Endothelial cell of umbilical vein (primary cell): ENCODE data around the gene FSTL4. TPM values are rescaled to one million over a fixed set of nuclear protein-coding genes. Genes with fewer than 3 reads are reported as not detected.

Source experiments
- BruUV-seq: library from RNA; stranded (reverse); fragments of 400-500 nt; replicated peaks from 2 replicates; lab custom pipeline; 2021; lab: Mats Ljungman, UMichigan
- CTCF ChIA-PET: fragments of 300-600, 350-600 bp; sonication (Branson Sonifier 250); formaldehyde crosslinking; loops from one replicate; lab custom pipeline; 2021; ENCODE audit warnings: antibody characterized with exemption, inconsistent platforms; lab: Charles Lee
- POLR2A ChIA-PET: fragments of 300-600, 350-600 bp; sonication (Branson Sonifier 250); formaldehyde crosslinking; loops from one replicate; lab custom pipeline; 2021; ENCODE audit warnings: antibody characterized with exemption, inconsistent platforms; lab: Charles Lee
- DNase-seq: peaks from one replicate; pipeline ENCODE4 v3.0.0-alpha.2; 2011; ENCODE audit warnings: low read depth, low spot score
- FAIRE-seq: peaks from 2 replicates; lab custom pipeline; 2011; peaks lifted over from hg19 to GRCh38; lab: Jason Lieb, UNC
- H2AFZ ChIP-seq: 2 replicates; pipeline ENCODE4 v1.6.0; 2012; ENCODE audit warnings: low read depth, low read length, control low read depth, inconsistent platforms
- H3K27ac ChIP-seq: 2 replicates; pipeline ENCODE4 v1.5.1; 2011; ENCODE audit warnings: low read depth, mild to moderate bottlenecking, control low read depth, low read length, moderate library complexity; ENCODE audit not compliant: insufficient read depth
- H3K27me3 ChIP-seq, 2 experiments: 2 replicates each; pipeline versions ENCODE4 v1.6.0 to v1.6.1; 2011; ENCODE audit warnings: low read length in 2 of 2, mixed read lengths in 1 of 2; ENCODE audit not compliant: control insufficient read depth in 2 of 2, insufficient read depth in 2 of 2
- H3K36me3 ChIP-seq, 2 experiments: 2 replicates in 1 of 2; 3 replicates in 1 of 2; pipeline ENCODE4 v1.5.1; 2011; ENCODE audit warnings: low read length in 2 of 2, mild to moderate bottlenecking in 1 of 2, moderate library complexity in 1 of 2; ENCODE audit not compliant: control insufficient read depth in 2 of 2, insufficient read depth in 2 of 2; ENCODE audit errors: extremely low read depth in 1 of 2
- H3K4me1 ChIP-seq: 3 replicates; pipeline ENCODE4 v1.5.1; 2011; ENCODE audit warnings: mild to moderate bottlenecking, low read length; ENCODE audit not compliant: control insufficient read depth, insufficient read depth; ENCODE audit errors: extremely low read depth
- H3K4me2 ChIP-seq: 2 replicates; pipeline ENCODE4 v1.6.1; 2011; ENCODE audit warnings: low read length, control low read depth, mixed read lengths; ENCODE audit not compliant: insufficient read depth
- H3K4me3 ChIP-seq, 3 experiments: fragments of 200-600 bp in 1 of 3; sonication (generic), shearing (Covaris generic) in 1 of 3; replicated peaks in 1 of 3; 2 replicates each; pipeline ENCODE4 v1.5.1; 2011 to 2016; ENCODE audit warnings: control low read depth in 3 of 3, low read length in 3 of 3, mild to moderate bottlenecking in 2 of 3, inconsistent platforms in 1 of 3, low read depth in 1 of 3, moderate library complexity in 1 of 3; ENCODE audit not compliant: insufficient read depth in 1 of 3
- H3K79me2 ChIP-seq: 2 replicates; pipeline ENCODE4 v1.6.0; 2012; ENCODE audit warnings: low read length, inconsistent platforms; ENCODE audit not compliant: control insufficient read depth, insufficient read depth
- H3K9ac ChIP-seq: replicated peaks from 2 replicates; pipeline ENCODE3; 2011; ENCODE audit warnings: low read length, control low read depth; ENCODE audit not compliant: insufficient read depth; ENCODE audit errors: extremely low read depth
- H3K9me1 ChIP-seq: replicated peaks from 3 replicates; pipeline ENCODE4 v1.6.0; 2011; ENCODE audit warnings: mild to moderate bottlenecking, low read length; ENCODE audit not compliant: control insufficient read depth, insufficient read depth; ENCODE audit errors: extremely low read depth
- H3K9me3 ChIP-seq: replicated peaks from 2 replicates; pipeline ENCODE4 v1.5.1; 2012; ENCODE audit warnings: low read length, inconsistent platforms; ENCODE audit not compliant: control insufficient read depth, insufficient read depth
- H4K20me1 ChIP-seq: replicated peaks from 2 replicates; pipeline ENCODE3; 2011; ENCODE audit warnings: mild to moderate bottlenecking, low read length; ENCODE audit not compliant: control insufficient read depth, insufficient read depth; ENCODE audit errors: extremely low read depth
- CTCF ChIP-seq, 2 donors: IDR thresholded peaks; 1 replicate in 1 of 2; 2 replicates in 1 of 2; pipeline ENCODE4 v1.5.1; 2011; ENCODE audit warnings: low read length in 2 of 2, mild to moderate bottlenecking in 2 of 2, moderate library complexity in 2 of 2, control low read depth in 1 of 2, inconsistent platforms in 1 of 2, low read depth in 1 of 2; ENCODE audit not compliant: insufficient read depth in 1 of 2; ENCODE audit errors: extremely low read depth in 1 of 2
- EZH2 ChIP-seq: IDR thresholded peaks from 2 replicates; pipeline ENCODE4 v1.6.1; 2012; ENCODE audit warnings: borderline replicate concordance, low read depth, mild to moderate bottlenecking, moderate library complexity, low read length, inconsistent platforms; ENCODE audit not compliant: severe bottlenecking
- FOS ChIP-seq: IDR thresholded peaks from 2 replicates; pipeline ENCODE4 v1.6.1; 2011; ENCODE audit warnings: mild to moderate bottlenecking, low read length, moderate library complexity, borderline replicate concordance; ENCODE audit not compliant: insufficient read depth
- GATA2 ChIP-seq: IDR thresholded peaks from 2 replicates; pipeline ENCODE4 v1.7.0; 2011; ENCODE audit warnings: low read depth, mild to moderate bottlenecking, moderate library complexity, mixed read lengths, low read length; ENCODE audit not compliant: insufficient read length, insufficient read depth
- JUN ChIP-seq: IDR thresholded peaks from 2 replicates; pipeline ENCODE4 v1.6.1; 2011; ENCODE audit warnings: borderline replicate concordance, low read depth; ENCODE audit not compliant: insufficient read length, insufficient read depth
- MAX ChIP-seq: IDR thresholded peaks from 2 replicates; pipeline ENCODE4 v1.6.1; 2011; ENCODE audit not compliant: insufficient read depth, insufficient read length
- MYC ChIP-seq: IDR thresholded peaks from one replicate; pipeline ENCODE4 v1.6.1; 2011; ENCODE audit warnings: mild to moderate bottlenecking, low read depth, low read length
- POLR2A ChIP-seq: IDR thresholded peaks from 2 replicates; pipeline ENCODE4 v1.6.1; 2012; ENCODE audit warnings: low read depth, mild to moderate bottlenecking, control low read depth, low read length
- POLR2AphosphoS5 ChIP-seq: IDR thresholded peaks from 2 replicates; pipeline ENCODE4 v1.6.1; 2012; ENCODE audit warnings: low read depth, mild to moderate bottlenecking, control low read depth, low read length, moderate library complexity; ENCODE audit not compliant: insufficient read depth
- dilution Hi-C: fragments of 300-500 bp; cut with MboI; formaldehyde crosslinking; loops from one replicate; pipeline ENCODE4 v1.15.0; 2019; ENCODE audit warnings: low sequenced_read_pairs; ENCODE audit not compliant: extremely low pct_ligation_motif_present
- intact Hi-C: fragments of 100-400 bp; cut with micrococcal nuclease; formaldehyde crosslinking; loops from one replicate; pipeline ENCODE4 v1.10.0; 2022
- polyA plus RNA-seq, 4 experiments: library from polyadenylated mRNA; depleted of rRNA in 3 of 4; stranded (reverse) in 3 of 4; unstranded in 1 of 4; fragments of >200 nt; gene quantifications; 2 replicates each; pipeline versions ENCODE4 v1.2.1 to v1.2.3, GENCODE V29; 2011 to 2012; ENCODE audit warnings: missing spikeins in 1 of 4
- total RNA-seq: library from RNA; stranded (reverse); gene quantifications from 2 replicates; pipeline ENCODE4 v1.2.3, GENCODE V29; 2021

Gene FSTL4
- total and polyA plus RNA-seq, 2 donors (not counting 3 experiments of a cell fraction or from before 2014, with no cell fraction given), result 0.18 TPM; not detected in 1

GRCh38 chr5:133595465-133595864 is 16.9 kb downstream of the FSTL4 start:
- H3K9me3 ChIP-seq, result no peaks in the 10 kb centered on the region
- ChIA-PET POLR2A (no interaction called here), CTCF (no interaction called here)
- intact Hi-C loops (no loop called here), dilution Hi-C loops (no loop called here)
- no peak overlapping the region for H2AFZ ChIP-seq
- no TSS peak for BruUV-seq
- H3K9ac ChIP-seq, result no peak overlapping the region
- H3K4me2 ChIP-seq, result no peak overlapping the region
- H3K27me3 ChIP-seq, result peaks cover 1 to 3% of the 10 kb centered on the region in 2 experiments
- TF ChIP-seq MAX, result no peak
- no peak for TF ChIP-seq POLR2A
- TF ChIP-seq FOS, result no peak
- TF ChIP-seq CTCF (IDR thresholded peaks at IDR 0.05; ENCODE audit: extremely low read depth in 1 of 2, insufficient read depth in 1 of 2, low read depth in 1 of 2, low read length in 2 of 2), result no peak
- TF ChIP-seq GATA2, result no peak
- no peak for TF ChIP-seq POLR2AphosphoS5
- TF ChIP-seq EZH2, result no peak
- TF ChIP-seq JUN, result no peak
- TF ChIP-seq MYC, result no peak
- no peaks in the 10 kb centered on the region for H3K36me3 ChIP-seq
- no peaks in the 10 kb centered on the region for H4K20me1 ChIP-seq
- H3K4me1 ChIP-seq, result no peaks in the 10 kb centered on the region
- no peak overlapping the region for H3K27ac ChIP-seq
- no peaks in the 10 kb centered on the region for H3K9me1 ChIP-seq
- FAIRE-seq (no peak), DNase-seq (no peak)
- H3K79me2 ChIP-seq, result no peaks in the 10 kb centered on the region
- H3K4me3 ChIP-seq, result no peak overlapping the region
